ENCODE data around the gene CPLX1.

- TF ChIP-seq, protein P1, sequence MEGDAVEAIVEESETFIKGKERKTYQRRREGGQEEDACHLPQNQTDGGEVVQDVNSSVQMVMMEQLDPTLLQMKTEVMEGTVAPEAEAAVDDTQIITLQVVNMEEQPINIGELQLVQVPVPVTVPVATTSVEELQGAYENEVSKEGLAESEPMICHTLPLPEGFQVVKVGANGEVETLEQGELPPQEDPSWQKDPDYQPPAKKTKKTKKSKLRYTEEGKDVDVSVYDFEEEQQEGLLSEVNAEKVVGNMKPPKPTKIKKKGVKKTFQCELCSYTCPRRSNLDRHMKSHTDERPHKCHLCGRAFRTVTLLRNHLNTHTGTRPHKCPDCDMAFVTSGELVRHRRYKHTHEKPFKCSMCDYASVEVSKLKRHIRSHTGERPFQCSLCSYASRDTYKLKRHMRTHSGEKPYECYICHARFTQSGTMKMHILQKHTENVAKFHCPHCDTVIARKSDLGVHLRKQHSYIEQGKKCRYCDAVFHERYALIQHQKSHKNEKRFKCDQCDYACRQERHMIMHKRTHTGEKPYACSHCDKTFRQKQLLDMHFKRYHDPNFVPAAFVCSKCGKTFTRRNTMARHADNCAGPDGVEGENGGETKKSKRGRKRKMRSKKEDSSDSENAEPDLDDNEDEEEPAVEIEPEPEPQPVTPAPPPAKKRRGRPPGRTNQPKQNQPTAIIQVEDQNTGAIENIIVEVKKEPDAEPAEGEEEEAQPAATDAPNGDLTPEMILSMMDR (conservative IDR thresholded peaks at IDR 0.05; ENCODE audit: low read length): no peak
- no peak for TF ChIP-seq EZH2phosphoT487 (IDR thresholded peaks at IDR 0.05; ENCODE audit: borderline replicate concordance)
Measured at GRCh38 chr4:773214-773613, 52.7 kb downstream of the CPLX1 start.
